Mucosa of descending colon (tissue), 3 donors: ENCODE data around the gene TRIM2. TPM values are rescaled to one million over a fixed set of nuclear protein-coding genes. Genes with fewer than 3 reads are reported as not detected.

Source experiments
- ATAC-seq: fragments of 200-7000 bp; cut with Tn5 transposase; one replicate; pipeline ENCODE4 v1.9.1; 2020; ENCODE audit warnings: mild to moderate bottlenecking, moderate library complexity
- DNase-seq, 3 donors: peaks; one replicate each; pipeline ENCODE4 v3.0.0-alpha.2; 2020
- H3K36me3 ChIP-seq: fragments of 200-600 bp; one replicate; pipeline ENCODE4 v1.8.0; 2021; ENCODE audit warnings: low read depth, mild to moderate bottlenecking
- H3K4me1 ChIP-seq: fragments of 200-600 bp; one replicate; pipeline ENCODE4 v1.8.0; 2021; ENCODE audit warnings: low read depth, mild to moderate bottlenecking
- H3K4me3 ChIP-seq: fragments of 200-600 bp; one replicate; pipeline ENCODE4 v1.8.0; 2021; ENCODE audit warnings: mild to moderate bottlenecking
- H3K9me3 ChIP-seq: fragments of 200-600 bp; one replicate; pipeline ENCODE4 v1.8.0; 2021; ENCODE audit warnings: mild to moderate bottlenecking
- CTCF ChIP-seq: fragments of 200-600 bp; IDR thresholded peaks from one replicate; pipeline ENCODE4 v1.8.0; 2022; ENCODE audit warnings: antibody characterized with exemption, mild to moderate bottlenecking
- intact Hi-C, 2 donors: fragments of 100-400 bp; cut with DNase I in 1 of 2; cut with micrococcal nuclease in 1 of 2; formaldehyde crosslinking; loops; one replicate each; pipeline versions ENCODE4 v1.11.0 to v1.11.1; 2022; cut with DNase I, micrococcal nuclease
- total RNA-seq, 3 donors: library from RNA; stranded (reverse); fragmentation: NEBNext Ultra II Directional in 2 of 3; extraction: Animal tissue kit (Norgen Biotek cat#: 25700) in 2 of 3; gene quantifications; one replicate each; pipeline versions ENCODE4 v1.2.1 to v1.2.4, GENCODE V29; 2021 to 2023
- donor health status: DM: no; HTN: no; CAD: no; lungs with moderate emphysema.
- donor health status: DM: no; HTN: no; CAD: no.
- donor health status: DM: no; HTN: yes; CAD: no.

Gene TRIM2
- total RNA-seq, 3 donors from 2014 or later = 96.4 to 167 (median 154) TPM

- DNase-seq = no peak
- no peak for TF ChIP-seq CTCF
- no peaks in the 10 kb centered on the region for H3K4me1 ChIP-seq
- no peaks in the 10 kb centered on the region for H3K36me3 ChIP-seq
- no peaks in the 10 kb centered on the region for H3K9me3 ChIP-seq
- ATAC-seq = no peak
- intact Hi-C loops = no loop called here
- no peak overlapping the region for H3K4me3 ChIP-seq
Measured at GRCh38 chr4:153327247-153327646, 123.0 kb downstream of the TRIM2 start.

GRCh38 chr4:153332936-153333335, 128.7 kb downstream of the TRIM2 start:
- ATAC-seq (no peak), DNase-seq (no peak)
- intact Hi-C loops = no loop called here
- TF ChIP-seq CTCF = no peak
- Histone ChIP-seq H3K9me3 (no peaks in the 10 kb centered on the region), H3K4me1 (no peaks in the 10 kb centered on the region), H3K4me3 (no peak overlapping the region), H3K36me3 (no peaks in the 10 kb centered on the region)

- no peak for ATAC-seq
- DNase-seq = no peak
- Histone ChIP-seq H3K4me1 (no peaks in the 10 kb centered on the region), H3K36me3 (no peaks in the 10 kb centered on the region), H3K9me3 (no peaks in the 10 kb centered on the region), H3K4me3 (no peak overlapping the region)
- intact Hi-C loops = no loop called here
- TF ChIP-seq CTCF = no peak
Measured at GRCh38 chr4:153333874-153334273, 129.6 kb downstream of the TRIM2 start.

GRCh38 chr4:153335665-153336064, 131.4 kb downstream of the TRIM2 start:
- no peak for ATAC-seq

GRCh38 chr4:153337686-153338085, 133.4 kb downstream of the TRIM2 start:
- ATAC-seq (no peak), DNase-seq (no peak)
- intact Hi-C loops = no loop called here
- H3K4me3 ChIP-seq = no peak overlapping the region
- H3K36me3 ChIP-seq = no peaks in the 10 kb centered on the region
- peaks cover 3% of the 10 kb centered on the region for H3K4me1 ChIP-seq
- H3K9me3 ChIP-seq = no peaks in the 10 kb centered on the region
- no peak for TF ChIP-seq CTCF

More at GRCh38 chr4:153335665-153336064, 131.4 kb downstream of the TRIM2 start:
- DNase-seq = no peak
- Histone ChIP-seq H3K4me3 (no peak overlapping the region), H3K4me1 (peaks cover 2% of the 10 kb centered on the region), H3K9me3 (no peaks in the 10 kb centered on the region), H3K36me3 (no peaks in the 10 kb centered on the region)
- no peak for TF ChIP-seq CTCF
- intact Hi-C loops = no loop called here

- Histone ChIP-seq H3K4me3 (no peak overlapping the region), H3K9me3 (no peaks in the 10 kb centered on the region), H3K36me3 (no peaks in the 10 kb centered on the region), H3K4me1 (peaks cover 3% of the 10 kb centered on the region)
- DNase-seq (no peak), ATAC-seq (peak; percentile 62)
- no peak for TF ChIP-seq CTCF
- intact Hi-C loops = loop anchor here (5.0 to 10.0 kb wide), 2 partner anchors 233 to 236 kb away; no protein-coding TSS in a partner anchor
Measured at GRCh38 chr4:153341575-153342090, 137.4 kb downstream of the TRIM2 start.
